ENCODE results near the gene POU2F1. TPM values are rescaled to one million over a fixed set of nuclear protein-coding genes. Genes with fewer than 3 reads are reported as not detected.

POU2F1 gene
- total RNA-seq: 10 to 100 TPM; 17.4 to 20.4 TPM

DNA sequence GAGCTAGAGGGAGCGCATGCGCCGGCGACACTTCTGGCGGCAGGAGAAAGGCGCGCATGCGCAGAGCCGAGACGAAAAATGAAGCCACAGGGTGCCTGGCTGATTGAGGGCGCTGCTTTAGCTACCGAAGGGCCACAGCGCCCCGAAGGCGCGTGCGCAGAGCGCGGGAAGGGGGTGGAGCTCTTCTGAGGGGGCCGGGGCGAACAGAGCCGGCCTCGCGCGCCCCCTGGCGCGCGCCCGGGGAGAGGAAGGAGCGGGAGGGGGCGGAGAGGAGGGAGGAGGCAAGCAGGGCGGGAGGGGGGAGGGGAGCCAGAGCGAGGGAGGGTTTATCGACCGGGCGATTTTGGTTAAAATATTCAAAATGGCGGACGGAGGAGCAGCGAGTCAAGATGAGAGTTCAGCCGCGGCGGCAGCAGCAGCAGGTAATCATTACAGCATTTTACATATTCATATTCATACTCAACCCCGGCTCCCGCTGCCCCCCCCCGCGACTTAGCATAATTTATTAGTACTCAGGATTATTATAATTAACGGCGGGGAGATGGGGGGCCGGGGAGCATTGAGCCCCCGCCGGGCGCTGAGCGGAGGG is at the start of gene POU2F1:
TSS of gene POU2F1 (plus strand) at position 350 of the 589 bp plus-strand sequence. CDS start at position 362, 12 bp downstream.
- peak; percentile 99 for DNase-seq
- Mint-ChIP-seq H3K4me3 (peak within 1 kb of the TSS; percentile 98), H3K27me3 (no peaks in the 10 kb centered on the region), H3K9me3 (no peaks in the 10 kb centered on the region), H3K4me1 (peaks cover 40% of the 10 kb centered on the region), H3K36me3 (ENCODE audit: low read depth) (peaks cover 10% of the 10 kb centered on the region), H3K27ac (peak within 1 kb of the TSS; percentile 93)
- POLR2A ChIA-PET: interaction anchor here (0.7 to 3.5 kb wide), 43 partner anchors 8 to 1005 kb away, joined by 3 to 47 read pairs (median 5); partner anchors contain the start of genes CD247, CREG1, DCAF6 and GPA33
- CTCF ChIA-PET: interaction anchor here (0.5 to 3.2 kb wide), 61 partner anchors 9 to 715 kb away, joined by 3 to 33 read pairs (median 5); partner anchors contain the start of genes CD247, CREG1, DCAF6 and POGK

DNA sequence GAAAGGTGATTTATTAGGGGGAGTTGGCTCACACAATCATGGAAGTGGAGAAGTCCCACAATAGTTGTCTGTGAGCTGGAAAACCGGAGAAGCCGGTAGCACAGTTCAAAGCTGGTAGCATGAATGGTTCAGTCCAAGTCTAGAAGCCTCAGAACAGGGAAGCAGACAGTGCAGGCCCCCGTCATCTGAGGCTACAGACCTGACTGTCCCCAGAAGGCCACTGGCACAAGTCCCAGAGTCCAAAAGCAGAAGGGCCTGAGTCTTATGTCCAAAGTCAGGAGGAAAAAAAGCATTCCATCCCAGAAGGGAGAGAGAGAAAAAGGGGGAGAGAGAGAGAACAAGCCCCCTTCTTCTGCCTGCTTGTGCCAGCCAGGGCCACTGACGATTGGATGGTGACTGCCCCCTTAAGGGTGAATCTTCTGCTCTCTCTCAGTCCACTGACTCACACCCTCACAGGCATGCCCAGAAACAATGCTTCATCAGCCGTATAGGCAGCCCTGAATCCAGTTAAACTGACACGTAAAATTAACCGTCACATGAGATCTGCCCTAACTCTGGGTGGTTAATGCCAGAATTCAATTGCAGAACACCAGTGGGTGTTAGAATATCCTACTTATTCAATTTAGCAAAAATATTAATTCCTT is 49.3 kb upstream of the POU2F1 start:
- no peaks in the 10 kb centered on the region for H3K9me3 Mint-ChIP-seq
- CTCF ChIA-PET: no interaction called here
- H3K36me3 Mint-ChIP-seq (ENCODE audit: low read depth): no peaks in the 10 kb centered on the region
- POLR2A ChIA-PET: no interaction called here
- H3K4me1 Mint-ChIP-seq: no peaks in the 10 kb centered on the region
- H3K27me3 Mint-ChIP-seq: peaks cover 26% of the 10 kb centered on the region
- no peak overlapping the region for H3K4me3 Mint-ChIP-seq
- no peak overlapping the region for H3K27ac Mint-ChIP-seq
- DNase-seq: no peak

DNA sequence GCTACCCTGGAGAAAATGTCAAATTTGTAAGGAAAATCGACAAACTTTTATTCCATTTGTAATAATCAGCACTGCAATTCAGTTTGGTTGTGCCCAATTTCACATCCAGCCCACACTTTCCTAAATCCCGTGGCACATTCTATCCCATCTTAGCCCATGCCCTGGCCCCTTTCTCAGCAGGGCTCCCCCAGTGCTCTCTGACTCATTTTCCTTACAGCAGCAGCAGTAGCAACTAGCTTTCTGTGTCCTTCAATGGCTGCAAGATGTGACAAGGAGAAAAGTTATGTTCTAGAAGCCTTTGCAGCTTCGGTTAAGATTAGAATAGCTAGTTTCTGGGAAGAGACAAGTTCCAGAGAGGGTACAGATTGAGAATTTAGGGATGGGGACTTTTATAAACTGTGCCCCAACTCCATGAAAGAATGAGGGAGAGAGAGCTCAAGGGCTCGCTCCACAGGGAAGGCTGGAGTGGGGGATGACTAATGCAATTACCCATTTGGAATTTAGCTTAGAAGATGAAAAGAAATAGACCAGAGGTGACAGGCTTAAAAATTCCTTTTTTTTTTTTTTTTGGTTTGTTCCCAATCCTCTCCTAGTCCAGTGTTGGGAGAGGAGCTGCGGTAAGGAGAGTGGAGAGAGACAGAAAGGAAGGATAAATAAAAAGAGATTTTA is 47.0 kb upstream of the POU2F1 start:
- H3K36me3 Mint-ChIP-seq (ENCODE audit: low read depth): no peaks in the 10 kb centered on the region
- H3K27ac Mint-ChIP-seq: no peak overlapping the region
- no peak for DNase-seq
- ChIA-PET CTCF (interaction anchor here (0.6 kb wide), 1 partner anchor 38 kb away, joined by 3 read pairs; no protein-coding TSS in a partner anchor), POLR2A (no interaction called here)
- no peaks in the 10 kb centered on the region for H3K9me3 Mint-ChIP-seq
- H3K4me3 Mint-ChIP-seq: no peak overlapping the region
- H3K4me1 Mint-ChIP-seq: no peaks in the 10 kb centered on the region
- H3K27me3 Mint-ChIP-seq: peaks cover 21% of the 10 kb centered on the region

GRCh38 chr1:167175901-167176300 is 44.8 kb upstream of the POU2F1 start:
- Mint-ChIP-seq H3K4me1 (no peaks in the 10 kb centered on the region), H3K27ac (no peak overlapping the region), H3K4me3 (no peak overlapping the region), H3K36me3 (ENCODE audit: low read depth) (no peaks in the 10 kb centered on the region), H3K9me3 (no peaks in the 10 kb centered on the region), H3K27me3 (peaks cover 10% of the 10 kb centered on the region)
- ChIA-PET POLR2A (no interaction called here), CTCF (no interaction called here)
- no peak for DNase-seq

- no peaks in the 10 kb centered on the region for H3K9me3 Mint-ChIP-seq
- CTCF ChIA-PET: no interaction called here
These were observed 41.9 kb upstream of the POU2F1 start for GRCh38 chr1:167178831-167179230.

DNA sequence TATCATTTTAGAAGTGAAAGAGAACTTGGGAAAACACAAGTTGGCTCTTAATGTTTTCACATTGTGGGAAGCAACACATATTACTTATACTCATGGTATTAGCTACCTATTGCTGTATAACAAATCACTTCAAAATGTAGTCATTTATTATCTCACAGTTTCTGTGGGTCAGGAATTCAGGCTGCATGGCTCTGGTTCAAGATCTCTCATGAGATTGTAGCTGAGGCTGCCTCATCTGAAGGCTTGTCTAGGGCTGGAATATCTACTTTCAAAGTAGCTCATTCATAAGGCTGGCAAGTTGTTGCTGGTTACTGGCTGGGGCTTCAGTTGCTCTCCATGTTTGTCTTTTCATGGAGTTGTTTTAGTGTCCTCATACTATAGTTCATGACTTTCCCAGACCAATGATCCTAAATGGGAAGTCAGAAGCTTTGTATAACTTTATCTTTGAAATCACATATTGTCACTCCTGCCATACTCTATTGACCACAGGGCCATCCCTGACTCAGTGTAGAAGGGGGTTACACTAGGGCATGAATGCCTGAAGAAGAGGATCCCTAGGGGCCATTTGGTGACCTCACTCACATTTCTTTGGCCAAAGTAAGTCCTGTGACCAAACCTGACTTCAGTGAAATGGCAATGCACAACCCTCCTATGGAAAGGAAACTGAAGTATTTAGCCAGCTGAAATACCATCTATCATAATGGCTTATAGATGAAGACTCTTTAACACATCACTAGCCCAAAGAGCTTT is 37.9 kb upstream of the POU2F1 start:
- Mint-ChIP-seq H3K27ac (no peak overlapping the region), H3K4me3 (no peak overlapping the region), H3K9me3 (no peaks in the 10 kb centered on the region), H3K27me3 (peaks cover 3% of the 10 kb centered on the region), H3K4me1 (no peaks in the 10 kb centered on the region), H3K36me3 (ENCODE audit: low read depth) (no peaks in the 10 kb centered on the region)
- DNase-seq: no peak
- CTCF ChIA-PET: no interaction called here
- POLR2A ChIA-PET: no interaction called here

More at GRCh38 chr1:167178831-167179230, 41.9 kb upstream of the POU2F1 start:
- Mint-ChIP-seq H3K27me3 (peaks cover 6% of the 10 kb centered on the region), H3K36me3 (ENCODE audit: low read depth) (no peaks in the 10 kb centered on the region), H3K4me1 (no peaks in the 10 kb centered on the region), H3K4me3 (no peak overlapping the region), H3K27ac (no peak overlapping the region)
- POLR2A ChIA-PET: no interaction called here
- no peak for DNase-seq

GRCh38 chr1:167184081-167184480 is 36.6 kb upstream of the POU2F1 start:
- ChIA-PET POLR2A (no interaction called here), CTCF (no interaction called here)
- DNase-seq: no peak
- H3K4me1 Mint-ChIP-seq: no peaks in the 10 kb centered on the region
- peaks cover 3% of the 10 kb centered on the region for H3K27me3 Mint-ChIP-seq
- no peaks in the 10 kb centered on the region for H3K9me3 Mint-ChIP-seq
- no peaks in the 10 kb centered on the region for H3K36me3 Mint-ChIP-seq (ENCODE audit: low read depth)
- H3K4me3 Mint-ChIP-seq: no peak overlapping the region
- H3K27ac Mint-ChIP-seq: no peak overlapping the region

DNA sequence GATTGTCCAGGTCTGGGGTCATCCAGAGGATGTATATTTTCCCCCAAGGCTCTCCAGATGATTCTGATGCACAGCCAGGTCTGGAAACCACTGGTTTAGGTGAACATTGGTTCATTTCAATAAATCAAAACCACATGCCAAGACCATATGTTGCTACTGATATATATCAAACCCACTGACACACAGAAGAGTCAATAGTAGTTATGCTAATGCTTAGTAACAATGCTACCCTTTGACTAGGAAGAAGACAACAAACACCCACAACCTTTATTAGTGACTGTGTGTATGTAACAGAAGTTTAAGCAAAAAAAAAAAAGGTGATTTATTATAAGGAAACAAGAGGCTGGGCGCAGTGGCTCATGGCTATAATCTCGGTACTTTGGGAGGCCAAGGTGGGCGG is 35.6 kb upstream of the POU2F1 start:
- DNase-seq: no peak
- H3K4me3 Mint-ChIP-seq: no peak overlapping the region
- H3K27me3 Mint-ChIP-seq: peaks cover 3% of the 10 kb centered on the region
- H3K9me3 Mint-ChIP-seq: no peaks in the 10 kb centered on the region
- CTCF ChIA-PET: no interaction called here
- H3K27ac Mint-ChIP-seq: no peak overlapping the region
- no peaks in the 10 kb centered on the region for H3K4me1 Mint-ChIP-seq
- H3K36me3 Mint-ChIP-seq (ENCODE audit: low read depth): no peaks in the 10 kb centered on the region
- POLR2A ChIA-PET: no interaction called here

- no peaks in the 10 kb centered on the region for H3K4me1 Mint-ChIP-seq
- POLR2A ChIA-PET: no interaction called here
- CTCF ChIA-PET: no interaction called here
- H3K27ac Mint-ChIP-seq: no peak overlapping the region
- no peak for DNase-seq
- H3K36me3 Mint-ChIP-seq (ENCODE audit: low read depth): no peaks in the 10 kb centered on the region
- H3K4me3 Mint-ChIP-seq: no peak overlapping the region
- H3K27me3 Mint-ChIP-seq: peaks cover 4% of the 10 kb centered on the region
- no peaks in the 10 kb centered on the region for H3K9me3 Mint-ChIP-seq
These were observed 34.6 kb upstream of the POU2F1 start for GRCh38 chr1:167185974-167186657.

DNA sequence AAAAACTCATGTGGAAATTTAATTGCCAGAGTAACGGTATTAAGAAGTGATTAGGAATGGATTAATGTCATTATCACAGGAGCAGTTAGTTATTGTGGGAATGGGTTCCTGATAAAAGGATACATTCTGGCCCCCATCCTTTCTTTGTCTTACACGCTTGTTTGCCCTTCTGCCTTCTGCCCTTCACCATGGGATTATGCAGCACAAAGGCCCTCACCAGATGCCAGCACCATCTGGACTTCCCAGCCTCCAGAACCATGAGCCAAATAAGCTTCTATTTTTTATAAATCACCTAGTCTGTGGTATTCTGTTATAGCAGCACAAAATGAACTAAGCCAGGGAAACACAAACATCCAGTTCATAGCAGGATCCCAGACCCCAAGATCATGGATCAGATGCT is 33.9 kb upstream of the POU2F1 start:
- no peaks in the 10 kb centered on the region for H3K36me3 Mint-ChIP-seq (ENCODE audit: low read depth)
- H3K27me3 Mint-ChIP-seq: peaks cover 4% of the 10 kb centered on the region
- no peak overlapping the region for H3K4me3 Mint-ChIP-seq
- DNase-seq: no peak
- ChIA-PET POLR2A (no interaction called here), CTCF (no interaction called here)
- no peaks in the 10 kb centered on the region for H3K4me1 Mint-ChIP-seq
- no peak overlapping the region for H3K27ac Mint-ChIP-seq
- no peaks in the 10 kb centered on the region for H3K9me3 Mint-ChIP-seq

GRCh38 chr1:167190747-167191237 is 29.9 kb upstream of the POU2F1 start:
- CTCF ChIA-PET: no interaction called here
- no peak for DNase-seq
- POLR2A ChIA-PET: no interaction called here
- H3K36me3 Mint-ChIP-seq (ENCODE audit: low read depth): no peaks in the 10 kb centered on the region
- peaks cover 2% of the 10 kb centered on the region for H3K9me3 Mint-ChIP-seq
- no peak overlapping the region for H3K27ac Mint-ChIP-seq
- H3K4me3 Mint-ChIP-seq: no peak overlapping the region
- no peaks in the 10 kb centered on the region for H3K4me1 Mint-ChIP-seq
- peaks cover 5% of the 10 kb centered on the region for H3K27me3 Mint-ChIP-seq

DNA sequence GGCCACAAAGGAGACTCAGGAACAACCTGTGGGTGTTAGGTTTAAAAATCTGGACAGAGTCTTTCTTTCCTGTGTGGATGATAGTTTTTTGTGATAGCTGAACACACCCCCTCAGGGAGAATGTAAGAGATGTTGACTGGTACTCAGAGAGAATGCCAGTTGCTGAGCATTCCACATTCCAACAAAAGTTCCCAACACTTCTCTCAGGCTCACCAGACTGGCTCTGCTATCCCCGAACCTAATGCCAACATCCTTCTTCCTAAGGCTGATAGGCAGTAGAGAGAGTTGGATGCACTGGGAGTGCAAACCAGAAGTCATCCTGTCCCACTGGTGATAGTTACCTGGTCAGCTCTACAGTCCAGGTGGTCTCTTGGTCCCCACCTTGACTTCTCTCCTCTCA is 28.7 kb upstream of the POU2F1 start:
- Mint-ChIP-seq H3K4me3 (no peak overlapping the region), H3K27me3 (peaks cover 5% of the 10 kb centered on the region), H3K9me3 (peaks cover 2% of the 10 kb centered on the region), H3K4me1 (no peaks in the 10 kb centered on the region), H3K36me3 (ENCODE audit: low read depth) (no peaks in the 10 kb centered on the region), H3K27ac (no peak overlapping the region)
- ChIA-PET POLR2A (no interaction called here), CTCF (no interaction called here)
- no peak for DNase-seq

GRCh38 chr1:167194182-167194581 is 26.5 kb upstream of the POU2F1 start:
- Mint-ChIP-seq H3K36me3 (ENCODE audit: low read depth) (no peaks in the 10 kb centered on the region), H3K4me3 (no peak overlapping the region), H3K4me1 (no peaks in the 10 kb centered on the region), H3K27ac (no peak overlapping the region), H3K27me3 (peaks cover 5% of the 10 kb centered on the region), H3K9me3 (peaks cover 2% of the 10 kb centered on the region)
- no peak for DNase-seq
- ChIA-PET CTCF (interaction anchor here (0.6 kb wide), 1 partner anchor 281 kb away, joined by 4 read pairs; no protein-coding TSS in a partner anchor), POLR2A (no interaction called here)

Data from activated CD4-positive, alpha-beta memory T cell treated with anti-CD3 and anti-CD28 coated beads, Interleukin-2, amount 10 ng/mL, durations not matched to agents 7 days and 5 days (primary cell).